HG03469 (cell line): ENCODE data around the gene EPAS1.

Experiments used
- ATAC-seq: cut with Tn5 transposase; IDR thresholded peaks from one replicate; pipeline ENCODE4 v1.9.1; 2021; ENCODE audit warnings: mild to moderate bottlenecking, moderate library complexity, moderate number of reproducible peaks; ENCODE audit not compliant: unreplicated experiment

The EPAS1 gene

GRCh38 chr2:46380038-46380940 lies 83.1 kb downstream of the EPAS1 start:
- ATAC-seq = no peak

GRCh38 chr2:46381263-46381849 lies 84.1 kb downstream of the EPAS1 start:
- ATAC-seq = no peak

- ATAC-seq = no peak
Observed at GRCh38 chr2:46381871-46382270, 84.7 kb downstream of the EPAS1 start.

GRCh38 chr2:46382331-46383112 lies 85.3 kb downstream of the EPAS1 start:
- no peak for ATAC-seq

- no peak for ATAC-seq
Observed at GRCh38 chr2:46383113-46383395, 85.8 kb downstream of the EPAS1 start.

GRCh38 chr2:46383784-46384456 lies 86.7 kb downstream of the EPAS1 start:
- no peak for ATAC-seq

- no peak for ATAC-seq
Observed at GRCh38 chr2:46384457-46384815, 87.2 kb downstream of the EPAS1 start.

- no peak for ATAC-seq
Observed at GRCh38 chr2:46385786-46386577, 88.8 kb downstream of the EPAS1 start.

- ATAC-seq = no peak
Observed at GRCh38 chr2:46386763-46387162, 89.6 kb downstream of the EPAS1 start.

GRCh38 chr2:46387292-46387691 lies 90.1 kb downstream of the EPAS1 start:
- no peak for ATAC-seq

GRCh38 chr2:46387886-46388515 lies 90.8 kb downstream of the EPAS1 start:
- ATAC-seq = no peak

GRCh38 chr2:46388881-46389280 lies 91.7 kb downstream of the EPAS1 start:
- no peak for ATAC-seq

GRCh38 chr2:46389417-46389916 lies 92.3 kb downstream of the EPAS1 start:
- ATAC-seq = no peak

- ATAC-seq = no peak
Observed at GRCh38 chr2:46390036-46390435, 92.8 kb downstream of the EPAS1 start.

GRCh38 chr2:46390901-46391395 lies 93.7 kb downstream of the EPAS1 start:
- no peak for ATAC-seq

GRCh38 chr2:46392561-46393346 lies 95.5 kb downstream of the EPAS1 start:
- ATAC-seq = no peak

GRCh38 chr2:46393347-46393820 lies 96.2 kb downstream of the EPAS1 start:
- ATAC-seq = no peak

GRCh38 chr2:46393865-46394264 lies 96.7 kb downstream of the EPAS1 start:
- ATAC-seq = no peak
